Activated gamma-delta T cell (primary cell): ENCODE measurements around the gene PANK4.

Experiments used
- DNase-seq: peaks from one replicate; lab custom pipeline; 2025; lab: John Stamatoyannopoulos, UW

PANK4 gene

GRCh38 chr1:2497891-2498290 lies 28.5 kb downstream of the PANK4 start:
- DNase-seq = no peak

- no peak for DNase-seq
These were observed 29.6 kb downstream of the PANK4 start for GRCh38 chr1:2496746-2497145.

GRCh38 chr1:2496087-2496622 lies 30.2 kb downstream of the PANK4 start:
- peak; percentile 36 for DNase-seq

- no peak for DNase-seq
These were observed 30.9 kb downstream of the PANK4 start for GRCh38 chr1:2495546-2495945.

DNA sequence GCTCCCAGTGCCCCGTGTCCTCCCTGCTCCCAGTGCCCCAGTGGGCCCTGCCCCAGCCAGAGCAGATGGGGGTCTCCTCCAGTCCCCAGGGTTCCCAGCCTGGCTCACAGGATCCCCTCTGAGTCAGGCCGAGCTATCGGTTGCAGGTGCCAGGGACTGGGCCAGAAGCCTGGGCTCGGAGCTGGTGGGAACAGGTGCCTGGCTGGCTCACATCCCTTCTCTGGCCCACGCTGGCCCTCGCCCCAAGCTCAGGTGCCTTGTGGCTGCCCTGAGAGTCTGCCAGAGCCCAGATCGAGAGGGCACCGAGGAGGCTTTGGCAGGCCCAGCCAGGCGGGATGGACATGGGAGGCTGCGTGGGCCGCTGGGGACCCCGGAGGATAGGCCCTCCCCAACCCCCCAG lies 31.4 kb downstream of the PANK4 start:
- DNase-seq = no peak

DNA sequence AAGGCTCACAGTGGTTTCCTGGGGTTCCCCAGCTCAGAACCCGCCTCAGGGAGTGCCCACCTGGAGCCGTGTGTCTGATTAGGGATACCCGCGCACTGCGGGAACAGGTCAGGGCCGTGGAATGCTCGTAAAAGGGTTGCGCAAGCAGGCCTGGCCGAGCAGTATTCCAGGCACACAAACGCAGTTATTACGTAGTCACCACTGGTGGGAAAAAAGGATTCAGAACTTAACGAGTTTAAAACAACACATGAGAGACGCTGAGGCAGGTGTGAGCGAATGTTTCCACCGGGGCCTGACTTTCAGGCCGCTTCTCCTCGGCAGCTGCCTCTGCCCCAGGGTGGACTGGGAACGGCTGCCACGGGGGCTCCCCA lies 32.1 kb downstream of the PANK4 start:
- DNase-seq = no peak

DNA sequence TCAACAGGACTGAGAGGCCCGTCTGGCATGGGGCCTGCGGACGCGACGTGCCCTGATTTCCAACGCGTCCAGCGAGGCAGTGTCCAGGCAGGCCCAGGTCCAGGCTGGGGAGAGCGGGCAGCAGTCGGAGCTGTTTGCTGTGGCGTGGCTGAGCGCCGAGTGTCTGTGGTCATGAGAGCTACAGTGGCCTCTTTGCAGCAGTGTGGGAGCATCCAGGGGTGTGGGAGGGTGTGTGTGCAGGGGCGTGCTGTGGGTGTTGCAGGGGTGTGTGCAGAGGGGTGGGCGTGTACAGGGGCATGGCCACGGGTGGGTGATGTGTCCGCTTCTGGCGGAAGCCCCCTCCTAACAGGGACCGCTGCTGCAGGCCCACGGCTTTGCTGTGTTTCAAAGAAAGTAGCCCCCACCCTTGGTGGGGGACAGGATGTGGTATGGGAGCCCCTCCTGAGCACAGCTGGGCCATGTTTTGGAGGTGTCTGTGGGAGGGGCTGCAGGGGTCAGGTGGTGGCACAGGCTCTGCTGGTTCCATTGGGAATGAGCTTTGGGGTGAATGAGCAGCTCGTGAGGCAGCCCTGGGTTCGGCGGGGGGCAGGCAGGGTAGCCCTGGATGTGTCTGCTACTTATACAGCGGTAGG lies 32.6 kb downstream of the PANK4 start:
- DNase-seq = no peak

DNA sequence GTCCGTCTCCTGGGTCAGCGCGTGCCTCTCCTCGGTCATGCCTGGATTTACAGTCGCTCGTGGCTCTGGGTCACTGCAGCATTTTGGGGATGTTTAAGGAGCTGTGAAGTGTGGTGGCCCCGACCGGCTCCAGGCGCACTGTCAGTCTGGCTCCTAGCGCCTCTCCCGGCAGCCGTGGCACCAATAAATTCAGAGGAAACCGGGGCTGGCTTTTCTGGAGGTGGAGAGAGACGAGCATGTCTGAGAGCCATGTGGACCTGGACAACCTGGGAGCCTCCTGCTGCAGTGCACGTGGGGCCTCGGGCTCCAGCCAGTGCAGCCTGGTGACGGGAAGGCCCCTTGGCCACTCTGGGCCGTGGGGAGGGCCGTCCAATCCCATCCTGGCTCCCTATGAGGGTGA lies 33.2 kb downstream of the PANK4 start:
- DNase-seq = no peak

DNA sequence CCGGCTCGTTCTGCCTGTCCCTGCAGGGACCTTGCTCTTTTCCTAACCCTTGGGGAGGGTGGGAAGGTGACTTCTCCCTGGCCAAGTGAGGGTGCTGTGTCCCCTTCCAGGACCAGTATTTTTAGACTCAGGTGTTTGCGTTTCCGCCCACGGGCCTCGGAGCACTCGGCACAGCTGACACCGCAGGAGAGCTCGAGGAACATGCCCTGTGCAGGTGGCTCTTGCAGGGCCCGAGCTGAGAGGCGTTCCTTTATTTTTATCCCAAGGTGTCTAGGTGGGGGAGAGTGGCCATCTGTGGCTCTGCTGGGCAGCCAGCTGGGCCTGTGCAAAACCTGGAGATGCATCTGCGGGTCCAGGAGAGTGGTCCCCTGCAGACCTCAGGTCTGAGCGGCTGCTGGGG lies 34.3 kb downstream of the PANK4 start:
- no peak for DNase-seq

GRCh38 chr1:2489615-2490014 lies 36.8 kb downstream of the PANK4 start:
- DNase-seq = no peak

DNA sequence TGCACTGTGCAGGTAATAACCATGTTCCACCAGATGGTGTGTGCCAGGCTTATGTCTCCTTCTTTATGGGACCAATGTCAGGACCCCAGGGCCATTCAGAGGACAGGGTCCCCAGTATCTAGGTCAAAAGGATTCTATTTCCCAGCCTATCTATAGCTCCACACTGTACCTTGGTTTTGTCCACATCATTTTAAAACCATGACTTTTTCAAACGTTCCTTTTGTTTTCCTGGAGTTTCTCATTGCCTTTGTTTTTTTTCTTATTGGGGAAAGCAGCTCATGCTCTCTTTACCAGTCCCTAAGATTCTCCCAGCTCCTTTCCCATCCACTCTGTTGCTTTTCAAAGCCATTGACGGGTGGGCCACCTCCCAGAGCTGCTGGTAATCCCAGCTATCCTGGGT lies 37.7 kb downstream of the PANK4 start:
- no peak for DNase-seq

- no peak for DNase-seq
These were observed 39.8 kb downstream of the PANK4 start for GRCh38 chr1:2486558-2486957.

- DNase-seq = no peak
These were observed 40.4 kb downstream of the PANK4 start for GRCh38 chr1:2486041-2486440.

- DNase-seq = no peak
These were observed 42.4 kb downstream of the PANK4 start for GRCh38 chr1:2483970-2484369.

DNA sequence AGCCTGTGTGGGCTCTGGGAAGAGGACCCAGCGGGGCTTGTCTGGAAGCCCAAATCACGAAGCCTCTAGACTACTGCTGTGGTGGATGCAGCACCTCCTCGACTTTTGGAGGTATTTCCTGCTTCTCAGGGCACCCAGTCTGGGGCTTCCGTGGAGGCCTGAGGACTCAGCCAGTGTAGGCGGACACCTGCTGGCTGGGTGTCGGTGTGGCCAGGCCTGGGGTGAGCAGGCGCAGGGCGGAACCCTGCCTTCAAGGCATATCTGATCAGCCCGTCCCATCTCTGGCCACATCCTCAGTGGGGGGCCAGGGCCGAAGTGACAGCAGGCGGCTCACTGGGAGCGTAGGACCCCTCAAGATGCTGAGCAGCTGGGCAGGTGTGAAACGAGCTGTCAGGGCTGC lies 43.4 kb downstream of the PANK4 start:
- no peak for DNase-seq

DNA sequence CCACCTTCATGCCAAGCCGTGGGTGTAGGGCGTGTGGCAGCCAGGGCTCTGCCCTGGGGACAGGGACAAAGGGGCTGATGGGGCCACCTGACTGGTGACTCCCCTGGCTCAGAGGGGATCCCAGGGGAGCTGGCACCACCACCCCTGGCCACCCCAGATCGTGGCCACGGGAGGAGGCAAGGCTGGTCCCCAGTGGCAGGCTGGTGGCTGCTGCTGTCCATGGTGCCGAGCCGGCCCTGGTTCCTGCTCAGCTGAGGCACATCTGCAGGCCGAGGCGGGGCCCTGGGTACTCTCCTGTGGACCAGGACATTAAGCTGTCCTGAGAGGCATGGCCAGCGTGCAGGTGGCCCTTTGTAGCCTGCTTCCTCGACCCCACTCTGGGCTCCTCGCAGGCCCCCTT lies 43.8 kb downstream of the PANK4 start:
- DNase-seq = no peak

DNA sequence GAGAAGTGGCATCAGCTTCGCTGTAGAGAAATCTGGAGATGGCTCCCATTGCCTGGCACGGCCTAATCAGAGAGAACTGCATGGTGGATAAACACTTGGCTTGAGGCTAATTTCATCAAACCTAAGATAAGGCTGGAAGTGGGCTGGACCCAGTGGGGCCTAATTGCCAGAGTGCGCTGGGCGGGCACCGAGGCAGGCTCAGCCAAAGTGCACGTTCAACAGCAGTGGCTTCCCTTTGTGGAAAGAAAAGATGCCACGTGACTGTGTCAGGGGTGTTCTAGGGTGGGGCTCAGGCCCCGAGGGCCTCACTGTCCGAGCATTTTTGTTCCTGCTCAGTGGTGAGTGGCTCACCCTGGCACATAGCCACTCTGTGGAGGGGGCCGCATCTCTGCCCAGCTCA lies 44.5 kb downstream of the PANK4 start:
- no peak for DNase-seq

DNA sequence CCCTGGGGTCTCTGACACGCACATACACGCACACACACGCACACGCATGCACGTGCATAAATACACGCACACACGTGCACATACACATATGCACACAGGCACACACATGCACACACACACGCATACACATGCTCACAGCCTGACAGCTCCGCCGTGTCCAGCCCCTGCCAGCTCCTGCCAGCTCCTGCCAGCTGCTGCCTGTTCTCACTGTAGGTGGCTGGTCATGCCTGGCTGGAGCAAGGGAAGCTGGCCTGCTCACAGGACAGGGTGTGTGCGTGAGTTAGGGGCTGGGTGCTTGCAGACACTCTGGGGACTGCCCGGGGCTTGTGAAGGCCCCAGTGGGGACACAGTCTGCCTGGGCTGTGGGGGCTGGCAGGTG lies 45.4 kb downstream of the PANK4 start:
- no peak for DNase-seq

GRCh38 chr1:2480236-2480985 lies 46.0 kb downstream of the PANK4 start:
- DNase-seq = no peak

DNA sequence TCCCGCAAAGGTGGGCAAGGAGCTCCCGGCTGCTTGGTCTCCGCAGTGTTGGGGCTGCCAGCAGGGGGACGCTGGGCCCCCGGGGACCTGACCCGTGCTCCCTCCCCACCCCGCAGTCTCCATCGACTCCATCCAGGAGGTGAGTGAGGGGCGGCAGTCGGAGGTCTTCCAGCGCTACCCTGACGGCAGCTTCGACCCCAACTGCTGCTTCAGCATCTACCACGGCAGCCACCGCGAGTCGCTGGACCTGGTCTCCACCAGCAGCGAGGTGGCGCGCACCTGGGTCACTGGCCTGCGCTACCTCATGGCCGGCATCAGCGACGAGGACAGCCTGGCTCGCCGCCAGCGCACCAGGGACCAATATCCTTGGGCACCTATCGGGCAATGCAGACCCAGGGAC lies 46.8 kb downstream of the PANK4 start:
- no peak for DNase-seq

GRCh38 chr1:2479186-2479585 lies 47.2 kb downstream of the PANK4 start:
- no peak for DNase-seq

DNA sequence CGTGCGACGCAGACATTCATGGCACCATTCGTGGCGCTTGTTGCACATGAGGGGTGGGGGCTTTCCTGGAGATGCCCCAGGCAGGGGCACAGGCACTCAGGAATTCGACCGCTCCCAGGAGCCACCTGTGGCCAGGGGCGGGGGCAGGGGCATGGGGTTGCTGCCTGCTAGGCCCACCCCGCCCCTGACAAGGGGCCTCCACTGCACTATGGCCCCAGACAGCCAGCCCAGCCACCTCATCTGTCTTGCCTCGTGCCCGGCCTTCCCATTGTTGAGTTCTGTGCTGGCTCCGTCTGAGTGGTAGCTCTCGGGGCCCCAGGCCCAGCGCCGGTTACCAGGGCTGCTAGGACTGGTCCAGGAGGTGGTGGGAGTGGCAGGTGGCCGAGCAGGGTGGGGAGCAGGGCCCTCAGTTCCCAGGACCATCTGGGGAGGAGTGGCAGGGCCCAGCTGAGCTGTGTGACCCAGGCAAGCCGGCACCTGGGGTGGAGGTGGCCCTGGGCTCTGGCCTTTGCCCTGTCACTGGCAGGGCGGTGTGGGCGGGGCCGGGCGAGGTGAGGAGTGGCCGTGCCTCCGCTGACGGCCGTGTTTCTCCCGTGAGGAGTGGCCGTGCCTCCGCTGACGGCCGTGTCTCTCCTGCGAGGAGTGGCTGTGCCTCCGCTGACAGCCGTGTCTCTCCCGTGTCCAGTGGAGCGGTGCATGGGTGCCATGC lies 48.5 kb downstream of the PANK4 start:
- DNase-seq = no peak

DNA sequence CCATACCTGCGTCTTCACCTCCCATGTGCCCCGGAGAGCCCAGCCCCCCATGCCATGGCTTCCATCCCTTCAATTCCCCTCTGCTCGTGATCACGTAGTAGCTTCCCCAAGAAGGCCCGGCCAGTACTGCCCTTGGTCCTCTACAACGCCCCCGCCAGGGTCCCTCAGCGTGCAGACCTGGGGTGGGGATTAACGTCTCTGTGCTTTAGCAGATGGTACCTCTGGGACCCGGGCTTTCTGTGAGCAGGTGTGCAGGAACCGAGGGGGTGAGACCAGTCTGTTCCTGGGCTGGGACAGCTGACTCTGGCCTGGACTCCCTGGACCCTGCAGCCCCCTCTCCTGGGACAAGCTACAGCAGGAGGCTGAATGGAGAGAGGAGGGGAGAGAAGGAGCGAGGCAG lies 49.1 kb downstream of the PANK4 start:
- no peak for DNase-seq
